NT2/D1 (cell line): Measurements from ENCODE around the gene DUSP14.

Source experiments
- SUZ12 ChIP-seq: IDR thresholded peaks from 2 replicates; pipeline ENCODE4 v1.6.1; 2011; ENCODE audit not compliant: insufficient read length, insufficient read depth; ENCODE audit errors: extremely low read depth
- YY1 ChIP-seq: IDR thresholded peaks from 2 replicates; pipeline ENCODE4 v1.6.1; 2011; ENCODE audit not compliant: insufficient read length, insufficient read depth
- ZNF274 ChIP-seq: IDR thresholded peaks from 2 replicates; pipeline ENCODE4 v1.6.1; 2011; ENCODE audit warnings: mild to moderate bottlenecking, low read depth, low read length

DNA sequence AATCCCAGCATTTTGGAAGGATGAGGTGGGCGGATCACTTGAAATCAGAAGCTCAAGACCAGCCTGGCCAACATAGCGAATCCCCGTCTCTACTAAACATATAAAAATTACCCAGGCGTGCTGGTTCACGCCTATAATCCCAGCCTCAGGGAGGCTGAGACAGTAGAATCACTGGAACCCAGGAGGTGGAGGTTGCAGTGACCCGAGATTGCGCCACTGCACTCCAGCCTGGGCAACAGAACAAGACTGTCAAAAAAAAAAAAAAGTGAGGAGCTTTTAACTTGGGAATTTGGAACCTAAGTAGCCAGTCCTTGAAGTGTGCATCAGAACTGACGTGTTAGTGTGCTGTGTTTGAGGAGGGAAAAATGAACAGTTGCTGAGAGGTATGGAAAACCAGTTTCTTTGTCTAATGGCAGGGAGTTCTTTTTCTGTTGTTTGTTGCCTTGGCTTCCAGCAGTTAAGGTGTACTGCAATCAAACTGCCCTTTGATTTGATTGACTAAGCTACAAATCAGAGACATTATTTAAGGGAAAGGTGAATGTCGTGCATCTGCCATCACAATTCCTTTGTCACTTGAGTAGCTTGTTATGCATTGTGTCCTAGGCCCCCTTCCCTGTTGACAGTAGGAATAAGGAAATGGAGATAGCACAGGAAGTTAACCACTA is 8.6 kb upstream of the DUSP14 start:
- TF ChIP-seq ZNF274, result no peak
- no peak for TF ChIP-seq YY1
- TF ChIP-seq SUZ12, result no peak
